Fibroblast of the aortic adventitia (primary cell): Measurements from ENCODE around the gene ABCB1. TPM values are rescaled to one million over a fixed set of nuclear protein-coding genes. Genes with fewer than 3 reads are reported as not detected.

Experiments used
- DNase-seq: peaks from one replicate; pipeline ENCODE4 v3.0.0-alpha.2; 2010; ENCODE audit warnings: low read depth
- H3K4me3 ChIP-seq: 2 replicates; pipeline ENCODE4 v1.5.1; 2011; ENCODE audit warnings: low read depth, mild to moderate bottlenecking, control low read depth, low read length, moderate library complexity
- CTCF ChIP-seq: IDR thresholded peaks from 2 replicates; pipeline ENCODE4 v1.5.1; 2011; ENCODE audit warnings: mild to moderate bottlenecking, low read length, control low read depth, inconsistent platforms; ENCODE audit not compliant: insufficient read depth
- total RNA-seq: library from RNA; depleted of rRNA; stranded (reverse); fragments of >200 nt; gene quantifications from 2 replicates; pipeline ENCODE4 v1.2.3, GENCODE V29; 2012; ENCODE audit warnings: low replicate concordance

The ABCB1 gene
- total RNA-seq, 1 donor, result 0.36 TPM

GRCh38 chr7:87625101-87625500, 24.4 kb upstream of the ABCB1 start:
- no peak for DNase-seq
- no peak overlapping the region for H3K4me3 ChIP-seq
- TF ChIP-seq CTCF, result no peak

- H3K4me3 ChIP-seq, result no peak overlapping the region
- DNase-seq, result no peak
- no peak for TF ChIP-seq CTCF
Measured at GRCh38 chr7:87624628-87625027, 23.9 kb upstream of the ABCB1 start.

GRCh38 chr7:87615197-87615596, 14.5 kb upstream of the ABCB1 start:
- H3K4me3 ChIP-seq, result no peak overlapping the region
- TF ChIP-seq CTCF, result no peak
- DNase-seq, result no peak

GRCh38 chr7:87609916-87610315, 9.2 kb upstream of the ABCB1 start:
- TF ChIP-seq CTCF, result no peak
- DNase-seq, result no peak

GRCh38 chr7:87608431-87608830, 7.7 kb upstream of the ABCB1 start:
- no peak for DNase-seq
- TF ChIP-seq CTCF, result no peak
- H3K4me3 ChIP-seq, result no peak overlapping the region

More at GRCh38 chr7:87609916-87610315, 9.2 kb upstream of the ABCB1 start:
- no peak overlapping the region for H3K4me3 ChIP-seq

- TF ChIP-seq CTCF, result no peak
- H3K4me3 ChIP-seq, result no peak overlapping the region
- DNase-seq, result no peak
Measured at GRCh38 chr7:87604264-87604663, 3.6 kb upstream of the ABCB1 start.

GRCh38 chr7:87599336-87599735, 1.3 kb downstream of the ABCB1 start:
- no peak for TF ChIP-seq CTCF
- no peak overlapping the region for H3K4me3 ChIP-seq
- no peak for DNase-seq
